Stimulated activated CD8-positive, alpha-beta memory T cell treated with anti-CD3 and anti-CD28 coated beads, Interleukin-7, amount 100 ng/mL, for 1 hour (primary cell): ENCODE data around the gene SLC35E3.
"Not testable (repeated sequence)": the region's sequence is repeated elsewhere in the genome, so short reads cannot be mapped to it uniquely, and the experiment has no call there.

Experiments used
- DNase-seq, 2 donors: peaks; one replicate each; pipeline ENCODE4 v3.0.0-alpha.2; 2020; ENCODE audit warnings: low read depth in 2 of 2

SLC35E3 gene

DNA sequence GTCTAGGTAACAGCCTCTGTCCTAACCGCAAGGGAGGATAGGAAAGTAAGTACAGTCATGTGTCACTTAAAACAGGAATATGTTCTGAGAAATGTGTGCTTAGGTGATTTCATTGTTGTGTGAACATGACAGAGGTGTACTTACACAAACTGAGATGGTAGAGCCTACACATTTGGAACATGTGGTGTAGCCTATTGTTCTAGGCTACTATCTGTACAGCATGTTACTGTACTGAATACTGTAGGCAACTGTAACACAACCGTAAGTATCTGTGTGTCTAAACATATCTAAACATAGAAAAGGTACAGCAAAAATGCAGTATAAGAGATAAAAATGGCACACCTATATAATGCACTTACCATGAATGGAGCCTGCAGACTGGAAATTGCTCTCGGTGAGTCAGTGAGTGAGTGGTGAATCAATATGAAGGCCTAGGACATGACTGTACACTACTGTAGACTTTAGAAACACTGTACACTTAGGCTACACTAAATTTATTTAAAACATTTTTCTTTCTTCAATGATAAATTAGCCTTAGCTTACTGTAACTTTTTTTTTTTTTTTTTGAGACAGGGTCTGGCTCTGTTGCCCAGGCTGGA, 48.8 kb downstream of the SLC35E3 start:
- DNase-seq = no peak

DNA sequence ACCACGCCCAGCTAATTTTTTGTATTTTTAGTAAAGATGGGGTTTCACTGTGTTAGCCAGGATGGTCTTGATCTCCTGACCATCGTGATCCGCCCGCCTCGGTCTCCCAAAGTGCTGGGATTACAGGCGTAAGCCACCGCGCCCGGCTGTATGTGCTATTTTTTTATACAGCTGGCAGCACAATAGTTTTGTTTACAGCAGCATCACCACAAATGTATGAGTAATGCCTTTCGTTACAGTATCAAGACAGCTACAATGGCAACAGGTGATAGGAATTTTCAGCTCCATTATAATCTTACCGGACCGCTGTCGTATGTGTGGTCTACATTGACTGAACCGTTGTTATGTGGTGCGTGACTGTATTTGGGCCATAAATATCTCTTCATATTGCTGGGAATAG, 50.4 kb downstream of the SLC35E3 start:
- no peak for DNase-seq

DNA sequence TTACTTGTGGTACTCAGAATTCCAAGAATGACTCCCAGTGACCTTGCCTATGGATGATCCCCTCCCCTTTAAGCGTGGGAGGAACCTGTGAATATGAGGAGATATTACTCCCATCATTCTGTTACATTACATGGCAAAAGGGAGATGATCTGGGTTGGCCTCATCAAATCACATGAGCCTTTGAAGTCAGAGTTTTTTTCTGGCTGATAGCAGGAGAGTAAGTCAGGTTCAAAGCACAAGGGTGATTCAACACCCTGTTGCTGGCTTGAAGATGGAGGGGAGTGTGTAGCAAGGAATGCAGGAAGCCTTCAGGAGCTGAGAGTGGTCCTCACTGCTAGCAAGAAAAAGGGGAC, 52.9 kb downstream of the SLC35E3 start:
- no peak for DNase-seq

GRCh38 chr12:68800294-68800693, 54.3 kb downstream of the SLC35E3 start:
- no peak for DNase-seq

DNA sequence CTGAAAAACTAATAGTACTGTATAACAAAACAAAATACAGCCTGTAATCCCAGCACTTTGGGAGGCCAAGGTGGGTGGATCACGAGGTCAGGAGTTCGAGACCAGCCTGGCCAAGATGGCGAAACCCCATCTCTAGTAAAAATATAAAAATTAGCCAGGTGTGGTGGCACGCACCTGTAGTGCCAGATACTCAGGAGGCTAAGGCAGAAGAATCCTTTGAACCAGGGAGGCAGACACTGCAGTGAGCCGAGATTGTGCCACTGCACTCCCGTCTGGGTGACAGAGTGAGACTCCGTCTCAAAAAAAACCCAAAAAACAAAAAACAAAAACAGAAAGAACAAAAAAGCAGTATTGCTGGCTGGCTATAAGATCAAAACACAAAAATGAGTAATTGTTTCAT, 55.1 kb downstream of the SLC35E3 start:
- not testable (repeated sequence) for DNase-seq

DNA sequence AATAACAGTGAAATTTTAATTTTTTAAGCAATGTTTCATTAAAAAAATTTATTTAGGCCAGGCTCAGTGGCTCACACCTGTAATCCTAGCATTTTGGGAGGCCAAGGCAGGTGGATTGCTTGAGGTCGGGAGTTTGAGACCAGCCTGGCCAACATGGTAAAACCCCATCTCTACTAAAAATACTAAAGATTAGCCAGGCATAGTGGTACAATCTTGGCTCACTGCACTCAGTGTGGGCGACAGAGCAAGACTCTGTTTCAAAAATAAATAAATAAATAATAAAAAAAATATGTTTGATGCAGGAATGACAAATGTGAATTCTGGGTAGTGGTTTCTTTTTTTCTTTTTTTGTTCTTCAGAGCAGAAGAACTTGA, 56.4 kb downstream of the SLC35E3 start:
- DNase-seq = not testable (repeated sequence)

GRCh38 chr12:68802911-68803651, 57.1 kb downstream of the SLC35E3 start:
- not testable (repeated sequence) for DNase-seq

DNA sequence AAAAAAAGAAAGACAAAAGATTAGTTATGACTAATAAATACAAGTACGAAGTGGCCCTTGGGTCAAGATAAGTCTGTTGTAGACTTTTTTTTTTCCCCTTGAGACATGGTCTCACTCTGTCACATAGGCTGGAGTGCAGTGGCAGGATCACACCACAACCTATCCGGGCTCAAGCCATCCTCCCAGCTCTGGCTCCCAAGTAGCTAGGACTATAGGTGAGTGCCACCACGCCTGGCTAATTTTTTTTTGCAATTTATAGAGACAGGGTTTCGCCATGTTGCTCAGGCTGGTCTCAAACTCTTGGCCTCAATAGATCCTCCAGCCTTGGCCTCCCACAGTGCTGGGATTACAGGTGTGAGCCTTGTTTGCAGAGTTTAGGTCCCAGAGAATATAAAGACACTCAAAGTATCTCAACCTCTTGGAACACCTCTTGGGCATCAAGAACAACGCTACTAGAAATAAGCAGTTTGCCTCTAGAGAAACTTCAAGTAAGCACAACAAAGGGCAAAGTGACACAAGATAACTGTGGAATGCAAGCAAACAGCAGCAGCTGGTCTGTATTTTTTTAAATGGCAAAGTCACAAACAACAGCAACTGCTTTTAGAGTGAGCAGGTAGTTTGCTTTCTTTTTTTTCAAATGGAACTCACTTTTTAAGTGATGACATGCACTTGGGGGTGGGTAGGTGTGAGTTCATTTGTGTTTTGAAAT, 58.1 kb downstream of the SLC35E3 start:
- DNase-seq = no peak

GRCh38 chr12:68804657-68805591, 58.9 kb downstream of the SLC35E3 start:
- no peak for DNase-seq

- DNase-seq = no peak
Measured at GRCh38 chr12:68805592-68806120, 59.7 kb downstream of the SLC35E3 start.

GRCh38 chr12:68806488-68807237, 60.7 kb downstream of the SLC35E3 start:
- DNase-seq = no peak

DNA sequence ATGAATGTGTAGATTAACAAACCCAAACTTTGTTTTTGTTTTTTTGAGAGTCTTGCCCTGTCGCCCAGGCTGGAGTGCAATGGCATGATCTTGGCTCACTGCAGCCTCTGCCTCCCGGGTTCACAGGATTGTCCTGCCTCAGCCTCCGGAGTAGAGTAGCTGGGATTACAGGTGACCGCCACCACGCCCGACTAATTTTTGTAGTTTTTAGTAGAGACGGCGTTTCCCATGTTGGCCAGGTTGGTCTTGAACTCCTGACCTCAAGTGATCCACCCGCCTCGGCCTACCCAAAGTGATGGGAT, 61.2 kb downstream of the SLC35E3 start:
- DNase-seq = not testable (repeated sequence)

- peak; percentile 94 for DNase-seq
Measured at GRCh38 chr12:68807576-68808387, 61.8 kb downstream of the SLC35E3 start, which contains the start of gene MDM2. Gene MDM2, plus strand, starts transcription at chr12:68808177. Its CDS starts 301 bp downstream, at chr12:68808478.

- DNase-seq = peak; percentile 17 to 31
Measured at GRCh38 chr12:68808388-68809189, 62.6 kb downstream of the SLC35E3 start.

DNA sequence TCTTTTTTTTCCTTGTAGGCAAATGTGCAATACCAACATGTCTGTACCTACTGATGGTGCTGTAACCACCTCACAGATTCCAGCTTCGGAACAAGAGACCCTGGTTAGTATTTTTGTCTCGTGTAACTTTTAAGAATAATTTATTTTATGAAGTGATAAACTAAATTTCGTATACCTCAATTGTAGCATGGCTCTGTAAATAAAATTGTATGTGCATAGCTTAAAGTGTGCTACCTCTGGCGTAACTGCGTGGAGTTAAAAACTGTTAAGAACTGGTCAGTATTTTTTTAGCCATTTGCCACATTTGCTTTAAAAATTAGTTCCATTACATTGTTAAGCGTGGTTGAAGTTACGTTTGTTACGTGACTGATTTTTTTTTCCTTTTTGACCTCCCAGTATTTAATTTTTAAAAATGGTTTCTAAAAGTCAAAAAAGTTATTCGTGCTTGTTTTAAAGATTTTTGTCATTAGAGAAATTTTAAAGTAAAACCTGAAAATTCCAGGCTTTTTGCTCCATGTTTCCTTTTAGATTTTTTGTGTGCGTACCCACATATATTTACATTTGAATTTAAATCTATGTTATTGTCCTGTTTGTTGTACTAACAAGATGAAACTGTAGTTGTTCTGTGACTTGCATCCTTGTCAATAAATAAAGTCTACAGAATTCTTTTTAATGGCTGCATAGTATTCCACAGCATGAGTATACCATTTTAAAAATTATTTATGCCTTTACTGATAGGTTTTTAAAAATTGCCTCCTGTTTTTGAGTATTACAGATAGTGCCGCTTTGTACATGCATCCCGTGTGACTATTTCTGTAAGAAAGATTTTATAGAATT, 63.4 kb downstream of the SLC35E3 start:
- no peak for DNase-seq

- DNase-seq = not testable (repeated sequence)
Measured at GRCh38 chr12:68810027-68810389, 64.0 kb downstream of the SLC35E3 start.

DNA sequence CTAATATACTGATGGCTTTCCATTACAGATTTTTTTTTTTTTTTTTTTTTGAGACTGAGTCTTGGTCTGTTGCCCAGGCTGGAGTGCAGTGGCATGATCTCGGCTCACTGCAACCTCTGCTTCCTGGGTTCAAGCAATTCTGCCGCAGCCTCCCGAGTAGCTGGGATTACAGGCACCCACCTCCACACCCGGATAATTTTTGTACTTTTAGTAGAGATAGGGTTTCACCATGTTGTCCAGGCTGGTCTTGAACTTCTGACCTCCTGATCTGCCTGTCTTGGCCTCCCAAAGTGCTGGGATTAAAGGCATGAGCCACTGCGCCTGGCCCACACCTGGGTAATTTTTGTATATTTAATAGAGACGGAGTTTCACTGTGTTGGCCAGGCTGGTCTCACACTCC, 65.6 kb downstream of the SLC35E3 start:
- DNase-seq = not testable (repeated sequence)

DNA sequence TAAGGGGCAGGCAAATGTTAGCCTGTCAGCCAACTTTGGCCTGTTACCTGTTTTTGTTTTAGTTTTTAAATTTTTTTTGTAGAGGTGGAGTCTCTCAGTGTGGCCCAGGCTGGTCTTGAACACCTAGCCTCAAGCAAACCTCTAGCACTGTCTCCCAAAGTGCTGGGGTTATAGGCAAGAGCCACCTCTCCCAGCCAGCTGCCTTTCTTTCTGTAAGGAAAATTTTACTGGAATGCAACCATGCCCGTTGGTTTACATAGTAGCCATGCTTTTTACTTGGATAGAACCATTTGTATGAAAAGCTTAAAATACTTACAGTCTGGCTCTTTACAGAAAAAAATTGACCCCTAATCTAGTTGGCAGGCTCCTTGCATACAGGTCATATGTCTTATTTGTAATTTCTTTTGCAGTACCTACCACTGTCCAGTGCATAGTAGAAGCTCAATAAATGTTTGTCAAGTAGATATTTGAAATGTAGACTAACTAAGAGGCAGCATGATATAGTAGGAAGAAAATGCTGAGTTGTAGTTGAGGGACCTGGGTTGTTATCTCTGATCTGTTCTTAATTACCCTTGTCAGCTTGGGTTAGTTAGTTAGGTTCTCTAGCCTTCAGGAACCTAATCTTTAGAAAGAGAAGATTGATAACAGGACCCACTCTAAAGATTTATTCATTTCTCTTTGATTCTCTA, 66.7 kb downstream of the SLC35E3 start:
- no peak for DNase-seq
